Adrenal gland (tissue), 5 donors: ENCODE results near the gene FMNL2.

Experiments
- CTCF ChIP-seq, 6 experiments: fragments of 450-650 bp in 4 of 6; fragments of 200-600 bp in 2 of 6; sonication (generic) in 1 of 6; IDR thresholded peaks; 1 replicate in 5 of 6; 2 replicates in 1 of 6; pipeline versions ENCODE4 v1.5.1 to v1.8.0; 2016 to 2021; ENCODE audit warnings: antibody characterized with exemption in 6 of 6, mild to moderate bottlenecking in 2 of 6, moderate library complexity in 1 of 6
- POLR2A ChIP-seq, 2 donors: fragments of 450-650 bp; IDR thresholded peaks; one replicate each; pipeline ENCODE4 v1.6.1; 2017; ENCODE audit warnings: antibody characterized with exemption in 2 of 2, mild to moderate bottlenecking in 2 of 2, moderate library complexity in 1 of 2
- donor health status: DM: no; HTN: no; CAD: no.

GRCh38 chr2:152490686-152491455 is 155.9 kb downstream of the FMNL2 start:
- TF ChIP-seq CTCF (IDR thresholded peaks at IDR 0.05) = no peak
- TF ChIP-seq POLR2A (IDR thresholded peaks at IDR 0.05) = no peak
